GM12875 (cell line): ENCODE measurements around the gene ATP8A2.

Experiments used
- H3K4me3 ChIP-seq: one replicate; pipeline ENCODE4 v1.5.1; 2011; ENCODE audit warnings: low read depth, low read length, control low read depth
- TF ChIP-seq, protein P1 (sequence below): IDR thresholded peaks from 2 replicates; pipeline ENCODE4 v1.5.1; 2011; ENCODE audit warnings: low read depth, mild to moderate bottlenecking, control low read depth, inconsistent platforms, low read length, moderate library complexity, borderline replicate concordance; ENCODE audit not compliant: insufficient read depth

ATP8A2 gene

DNA sequence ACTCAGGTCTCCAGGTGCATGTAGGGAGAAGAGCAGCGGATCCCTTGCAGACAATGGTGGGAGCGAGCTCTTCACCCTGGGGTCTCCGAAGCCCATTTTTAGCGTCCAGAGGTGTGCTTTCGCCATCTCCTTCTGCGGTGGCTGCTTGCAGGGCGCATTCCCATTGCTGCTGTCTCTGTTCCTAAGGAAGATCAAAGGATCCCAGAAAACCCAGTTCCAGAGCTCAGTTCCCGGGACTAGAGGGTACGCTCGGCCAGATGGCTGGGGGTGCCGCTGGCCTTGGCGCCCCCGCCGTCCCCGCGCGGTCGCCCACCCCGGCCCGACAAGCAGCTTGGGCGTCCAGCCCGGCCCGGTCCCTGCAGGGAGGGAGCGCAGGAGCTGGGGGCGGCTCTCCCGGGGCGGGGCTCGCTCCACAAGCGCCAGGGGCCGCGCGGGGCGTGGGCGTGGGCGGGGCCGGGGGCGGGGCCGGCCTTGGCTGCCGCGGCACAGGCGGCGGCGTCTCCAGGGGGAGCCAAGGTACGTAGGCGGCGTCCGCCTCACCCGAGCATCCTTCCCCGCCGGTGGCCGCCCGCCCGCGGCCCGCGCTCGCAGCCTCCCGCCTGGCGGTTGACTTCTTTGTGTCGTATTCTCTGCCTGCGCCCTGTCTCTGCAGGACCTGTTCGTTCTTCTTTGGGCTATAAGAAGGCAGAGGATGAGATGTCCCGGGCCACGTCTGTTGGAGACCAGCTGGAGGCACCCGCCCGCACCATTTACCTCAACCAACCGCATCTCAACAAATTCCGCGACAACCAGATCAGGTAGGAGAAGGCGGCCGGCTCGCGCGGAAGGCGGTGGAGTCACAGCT lies 96.8 kb downstream of the ATP8A2 start:
- TF ChIP-seq, protein P1, sequence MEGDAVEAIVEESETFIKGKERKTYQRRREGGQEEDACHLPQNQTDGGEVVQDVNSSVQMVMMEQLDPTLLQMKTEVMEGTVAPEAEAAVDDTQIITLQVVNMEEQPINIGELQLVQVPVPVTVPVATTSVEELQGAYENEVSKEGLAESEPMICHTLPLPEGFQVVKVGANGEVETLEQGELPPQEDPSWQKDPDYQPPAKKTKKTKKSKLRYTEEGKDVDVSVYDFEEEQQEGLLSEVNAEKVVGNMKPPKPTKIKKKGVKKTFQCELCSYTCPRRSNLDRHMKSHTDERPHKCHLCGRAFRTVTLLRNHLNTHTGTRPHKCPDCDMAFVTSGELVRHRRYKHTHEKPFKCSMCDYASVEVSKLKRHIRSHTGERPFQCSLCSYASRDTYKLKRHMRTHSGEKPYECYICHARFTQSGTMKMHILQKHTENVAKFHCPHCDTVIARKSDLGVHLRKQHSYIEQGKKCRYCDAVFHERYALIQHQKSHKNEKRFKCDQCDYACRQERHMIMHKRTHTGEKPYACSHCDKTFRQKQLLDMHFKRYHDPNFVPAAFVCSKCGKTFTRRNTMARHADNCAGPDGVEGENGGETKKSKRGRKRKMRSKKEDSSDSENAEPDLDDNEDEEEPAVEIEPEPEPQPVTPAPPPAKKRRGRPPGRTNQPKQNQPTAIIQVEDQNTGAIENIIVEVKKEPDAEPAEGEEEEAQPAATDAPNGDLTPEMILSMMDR, result no peak
- H3K4me3 ChIP-seq, result no peak overlapping the region

DNA sequence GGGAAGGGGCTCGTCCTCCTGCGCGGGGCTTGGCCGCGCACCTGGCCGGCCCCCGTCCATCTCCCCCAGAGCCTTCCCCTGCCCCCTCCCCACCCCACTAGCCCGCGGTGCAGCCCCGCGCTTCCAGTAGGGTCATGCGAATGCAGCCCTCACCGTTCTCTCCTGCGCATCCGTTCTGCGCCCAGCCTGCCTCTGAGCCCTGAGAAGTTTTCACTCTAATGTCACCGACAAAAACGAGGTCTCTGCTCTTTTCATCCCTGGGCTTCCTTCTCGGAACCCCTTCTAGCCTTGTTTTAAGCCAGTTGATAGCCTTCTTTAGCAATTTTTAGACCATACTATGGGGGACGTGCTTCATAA lies 97.4 kb downstream of the ATP8A2 start:
- TF ChIP-seq, protein P1, result no peak
- H3K4me3 ChIP-seq, result no peak overlapping the region

DNA sequence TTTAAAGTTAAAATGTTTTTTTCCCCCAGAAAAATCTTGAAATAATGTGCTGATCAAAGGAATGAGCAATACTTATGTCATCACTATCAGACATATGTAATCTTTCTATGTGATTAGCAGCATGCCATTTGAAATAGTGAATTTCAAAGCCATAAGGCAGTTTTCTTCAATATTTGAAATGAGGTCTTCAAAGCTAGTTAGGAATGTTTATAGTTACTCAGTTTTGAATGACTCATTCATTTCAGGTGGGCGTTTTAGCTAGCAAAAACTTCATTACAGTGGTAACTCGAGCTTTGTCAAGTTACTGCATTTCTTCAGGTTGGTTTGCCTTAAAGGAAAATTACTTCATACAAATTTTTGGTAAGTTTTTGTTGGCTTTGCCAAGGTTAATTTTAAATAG lies 102.1 kb downstream of the ATP8A2 start:
- TF ChIP-seq, protein P1, result no peak

DNA sequence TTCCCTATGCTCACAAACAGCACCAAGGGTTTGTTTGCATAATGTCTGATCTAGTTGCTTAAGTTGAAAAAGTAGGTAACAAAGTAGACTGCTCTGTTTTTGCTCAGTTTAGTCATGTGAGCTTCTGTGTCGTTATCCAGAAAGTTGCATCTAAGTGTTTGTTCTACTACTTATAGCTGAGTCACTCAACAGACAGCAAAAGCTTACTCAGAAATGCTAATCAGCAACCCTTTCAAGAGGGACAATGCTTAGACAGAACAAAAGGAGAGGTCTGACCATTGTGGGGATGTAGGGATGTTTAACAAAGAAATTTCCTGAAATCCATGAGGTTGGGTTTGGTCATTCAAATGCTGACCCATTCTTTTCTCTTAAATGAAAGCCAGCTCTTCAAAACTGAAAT lies 106.4 kb downstream of the ATP8A2 start:
- TF ChIP-seq, protein P1, result no peak
- no peak overlapping the region for H3K4me3 ChIP-seq

More for the DNA sequence above, 102.1 kb downstream of the ATP8A2 start:
- H3K4me3 ChIP-seq, result no peak overlapping the region

DNA sequence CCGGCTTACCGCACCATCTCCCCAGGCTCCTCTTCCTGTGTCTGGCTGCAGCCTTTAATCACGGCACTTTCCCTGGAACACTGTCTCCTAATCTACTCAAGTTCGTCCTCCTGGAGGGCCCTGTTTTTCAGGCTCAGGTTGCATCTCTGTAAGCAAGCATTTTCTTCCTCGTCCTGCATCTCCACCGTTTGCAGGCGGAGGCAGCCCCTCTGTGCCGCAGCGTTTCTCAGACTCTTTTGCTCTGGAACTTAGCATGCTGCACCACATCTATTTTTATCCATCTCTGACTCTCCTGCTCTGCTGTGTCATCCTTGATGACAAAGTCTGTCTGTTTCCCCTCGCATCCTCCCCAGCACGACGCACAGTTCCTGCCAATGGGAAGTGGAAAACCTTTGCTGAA lies 117.5 kb downstream of the ATP8A2 start:
- TF ChIP-seq, protein P1, result no peak
- no peak overlapping the region for H3K4me3 ChIP-seq

DNA sequence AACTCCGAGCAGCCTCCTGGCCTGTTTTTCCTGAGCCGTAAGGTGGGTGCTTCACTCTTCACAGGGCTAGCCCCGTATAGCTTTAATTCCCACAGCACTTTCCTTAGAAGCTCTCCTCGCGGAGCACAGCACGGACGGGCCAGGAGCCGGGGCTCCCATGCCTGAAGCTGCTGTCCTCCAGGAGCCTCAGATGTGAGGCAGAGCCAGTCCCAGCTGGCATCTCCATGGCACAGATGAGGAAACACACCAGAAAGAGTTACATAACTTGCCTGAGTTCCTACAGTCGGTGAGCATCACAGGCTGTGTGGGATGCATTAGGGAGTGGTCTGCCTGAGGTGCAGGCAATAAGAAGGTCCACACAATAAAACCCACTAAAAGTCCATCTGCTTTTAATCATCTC lies 118.5 kb downstream of the ATP8A2 start:
- no peak overlapping the region for H3K4me3 ChIP-seq
- TF ChIP-seq, protein P1, result no peak
